Glutamatergic neuron (in vitro differentiated cells): ENCODE results near the gene MTARC2. TPM values are rescaled to one million over a fixed set of nuclear protein-coding genes. Genes with fewer than 3 reads are reported as not detected.
A peak's percentile ranks its signal among the peaks of the same experiment; 100 is the strongest.

Experiments
- DNase-seq: peaks from one replicate; pipeline ENCODE4 v3.0.0; 2022
- H3K27ac Mint-ChIP-seq: one replicate; pipeline ENCODE4 v1.8.0; 2020; ENCODE audit warnings: mild to moderate bottlenecking, mixed read lengths, inconsistent platforms; ENCODE audit not compliant: unreplicated experiment
- H3K27me3 Mint-ChIP-seq: one replicate; pipeline ENCODE4 v1.8.0; 2020; ENCODE audit warnings: mild to moderate bottlenecking, moderate library complexity, mixed read lengths, inconsistent platforms; ENCODE audit not compliant: unreplicated experiment
- H3K36me3 Mint-ChIP-seq: one replicate; pipeline ENCODE4 v1.8.0; 2020; ENCODE audit warnings: mild to moderate bottlenecking, mixed read lengths, inconsistent platforms; ENCODE audit not compliant: unreplicated experiment
- H3K4me1 Mint-ChIP-seq: one replicate; pipeline ENCODE4 v1.8.0; 2020; ENCODE audit warnings: mild to moderate bottlenecking, low read depth, mixed read lengths, inconsistent platforms; ENCODE audit not compliant: unreplicated experiment
- H3K4me3 Mint-ChIP-seq: one replicate; pipeline ENCODE4 v1.8.0; 2020; ENCODE audit warnings: mild to moderate bottlenecking, mixed read lengths, inconsistent platforms; ENCODE audit not compliant: unreplicated experiment
- H3K9me3 Mint-ChIP-seq: one replicate; pipeline ENCODE4 v1.8.0; 2020; ENCODE audit warnings: mild to moderate bottlenecking, moderate library complexity, mixed read lengths, inconsistent platforms; ENCODE audit not compliant: unreplicated experiment
- total RNA-seq: library from RNA; stranded (reverse); fragmentation: NEBNext Ultra II Directional; extraction: Animal tissue kit (Norgen Biotek cat#: 25700); gene quantifications from one replicate; pipeline ENCODE4 v1.2.1, GENCODE V29; 2021; ENCODE audit not compliant: unreplicated experiment
- TF ChIP-seq, protein P1 (sequence below): fragments of 200-600 bp; sonication (generic); IDR thresholded peaks from one replicate; pipeline ENCODE4 v1.5.0; 2021; ENCODE audit not compliant: partially characterized antibody, unreplicated experiment

Gene MTARC2
- total RNA-seq, 1 donor from 2014 or later = 3.0 TPM

DNA sequence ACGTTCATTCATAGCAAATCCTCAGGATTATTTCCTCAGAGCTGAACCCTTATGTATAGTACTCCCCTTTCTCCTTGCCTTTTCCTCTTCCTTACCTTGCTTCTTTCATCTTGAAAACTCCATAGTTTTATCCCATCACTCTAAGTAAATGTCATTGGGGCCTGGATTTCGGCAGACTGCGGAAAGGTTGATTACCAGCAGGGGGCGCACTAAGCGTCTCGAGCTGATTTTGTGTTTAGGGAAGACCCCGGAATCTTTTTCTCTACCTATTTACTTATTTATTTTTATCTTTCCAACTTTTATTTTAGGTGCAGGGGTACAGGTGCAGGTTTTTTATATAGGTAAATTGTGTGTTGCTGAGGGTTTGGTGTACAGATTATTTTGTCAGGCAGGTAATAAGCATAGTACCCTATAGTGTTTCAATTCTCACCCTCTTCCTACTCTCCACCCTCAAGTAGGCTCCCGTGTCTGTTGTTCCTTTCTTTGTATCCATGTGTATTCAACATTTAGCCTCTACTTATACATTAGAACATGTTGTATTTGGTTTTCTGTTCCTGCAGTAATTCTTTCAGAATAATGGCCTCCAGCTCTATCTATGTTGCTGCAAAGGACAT lies 27.2 kb downstream of the MTARC2 start:
- Mint-ChIP-seq H3K27me3 (peaks cover 3% of the 10 kb centered on the region), H3K4me1 (peaks cover 2% of the 10 kb centered on the region), H3K27ac (no peak overlapping the region), H3K4me3 (no peak overlapping the region), H3K9me3 (peaks cover under 1% of the 10 kb centered on the region), H3K36me3 (no peaks in the 10 kb centered on the region)
- DNase-seq = peak; percentile 74
- TF ChIP-seq, protein P1, sequence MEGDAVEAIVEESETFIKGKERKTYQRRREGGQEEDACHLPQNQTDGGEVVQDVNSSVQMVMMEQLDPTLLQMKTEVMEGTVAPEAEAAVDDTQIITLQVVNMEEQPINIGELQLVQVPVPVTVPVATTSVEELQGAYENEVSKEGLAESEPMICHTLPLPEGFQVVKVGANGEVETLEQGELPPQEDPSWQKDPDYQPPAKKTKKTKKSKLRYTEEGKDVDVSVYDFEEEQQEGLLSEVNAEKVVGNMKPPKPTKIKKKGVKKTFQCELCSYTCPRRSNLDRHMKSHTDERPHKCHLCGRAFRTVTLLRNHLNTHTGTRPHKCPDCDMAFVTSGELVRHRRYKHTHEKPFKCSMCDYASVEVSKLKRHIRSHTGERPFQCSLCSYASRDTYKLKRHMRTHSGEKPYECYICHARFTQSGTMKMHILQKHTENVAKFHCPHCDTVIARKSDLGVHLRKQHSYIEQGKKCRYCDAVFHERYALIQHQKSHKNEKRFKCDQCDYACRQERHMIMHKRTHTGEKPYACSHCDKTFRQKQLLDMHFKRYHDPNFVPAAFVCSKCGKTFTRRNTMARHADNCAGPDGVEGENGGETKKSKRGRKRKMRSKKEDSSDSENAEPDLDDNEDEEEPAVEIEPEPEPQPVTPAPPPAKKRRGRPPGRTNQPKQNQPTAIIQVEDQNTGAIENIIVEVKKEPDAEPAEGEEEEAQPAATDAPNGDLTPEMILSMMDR = peak; percentile 94

DNA sequence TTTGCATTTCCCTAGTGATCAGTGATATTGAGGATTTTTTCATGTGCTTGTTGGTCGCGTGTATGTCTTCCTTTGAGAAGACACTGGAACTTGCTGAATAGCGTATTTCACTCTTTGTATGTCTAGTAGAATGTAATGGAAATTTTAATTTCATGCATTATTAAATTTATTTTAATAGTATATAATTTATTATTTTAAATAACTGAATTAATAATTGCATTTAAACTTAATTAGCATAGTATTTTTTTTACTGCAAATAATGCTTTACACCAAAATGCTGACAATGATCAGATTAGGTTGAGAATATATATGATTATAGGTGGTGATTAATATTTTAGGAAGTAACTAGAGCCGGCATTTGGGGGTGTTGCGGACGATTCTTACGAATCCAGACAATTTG lies 28.1 kb downstream of the MTARC2 start:
- peaks cover 2% of the 10 kb centered on the region for H3K4me1 Mint-ChIP-seq
- no peak overlapping the region for H3K4me3 Mint-ChIP-seq
- H3K27me3 Mint-ChIP-seq = peaks cover 3% of the 10 kb centered on the region
- TF ChIP-seq, protein P1 = no peak
- H3K36me3 Mint-ChIP-seq = no peaks in the 10 kb centered on the region
- H3K27ac Mint-ChIP-seq = no peak overlapping the region
- no peak for DNase-seq
- H3K9me3 Mint-ChIP-seq = no peaks in the 10 kb centered on the region

DNA sequence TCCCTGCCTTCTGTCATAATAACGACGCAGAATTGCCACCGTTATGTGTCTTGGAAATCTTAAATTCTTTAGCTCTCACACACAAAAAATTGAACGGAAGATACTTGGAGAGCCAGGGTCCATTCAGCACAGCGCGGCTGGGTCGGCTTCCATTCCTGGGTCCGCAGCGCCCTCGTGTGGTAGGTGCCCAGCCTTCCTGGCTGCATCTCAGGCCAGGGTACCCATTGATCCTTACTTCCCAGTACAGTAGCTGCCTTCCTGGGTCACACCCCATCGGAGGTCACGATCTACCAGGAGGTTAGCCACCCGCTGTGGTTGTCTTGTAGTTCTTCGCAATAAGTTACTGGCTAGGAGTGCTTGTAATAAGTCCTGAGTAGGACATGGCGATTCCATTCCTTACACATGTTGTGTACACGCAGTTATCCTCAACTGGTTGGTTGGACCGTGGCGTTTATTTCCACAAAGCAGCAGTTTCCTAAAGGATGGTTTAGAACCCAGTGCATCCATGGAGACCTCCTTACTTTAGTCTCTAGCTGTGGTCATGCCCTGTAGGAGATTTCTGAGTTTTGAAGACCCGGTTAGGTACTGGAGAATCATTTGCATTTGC lies 28.7 kb downstream of the MTARC2 start:
- Mint-ChIP-seq H3K27me3 (peaks cover 3% of the 10 kb centered on the region), H3K9me3 (no peaks in the 10 kb centered on the region), H3K36me3 (no peaks in the 10 kb centered on the region), H3K4me3 (no peak overlapping the region), H3K4me1 (peaks cover 2% of the 10 kb centered on the region), H3K27ac (no peak overlapping the region)
- peak; percentile 95 for DNase-seq
- TF ChIP-seq, protein P1 = peak; percentile 87

DNA sequence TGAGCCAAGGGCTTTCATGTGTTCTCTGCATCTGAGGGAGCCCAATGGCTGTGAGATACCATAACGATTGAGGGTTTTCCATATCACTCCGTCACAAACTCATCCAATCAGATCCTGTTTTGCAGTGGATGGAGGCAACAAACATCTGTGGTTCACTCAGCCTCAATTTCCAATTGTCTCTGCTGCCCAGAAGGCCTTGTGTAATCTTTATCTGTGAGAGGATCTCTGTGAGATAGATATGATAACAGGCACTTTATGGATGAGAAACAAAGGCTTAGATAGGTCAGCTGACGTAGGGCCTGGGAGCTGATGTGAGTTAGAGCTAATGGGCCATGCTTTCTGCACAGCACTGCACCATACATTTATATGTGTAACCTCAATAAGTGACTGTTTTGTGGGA lies 35.3 kb downstream of the MTARC2 start:
- DNase-seq = no peak
- TF ChIP-seq, protein P1 = no peak
- Mint-ChIP-seq H3K36me3 (no peaks in the 10 kb centered on the region), H3K4me1 (peaks cover 13% of the 10 kb centered on the region), H3K4me3 (no peak overlapping the region), H3K9me3 (peaks cover 5% of the 10 kb centered on the region), H3K27ac (no peak overlapping the region), H3K27me3 (peaks cover 3% of the 10 kb centered on the region)

DNA sequence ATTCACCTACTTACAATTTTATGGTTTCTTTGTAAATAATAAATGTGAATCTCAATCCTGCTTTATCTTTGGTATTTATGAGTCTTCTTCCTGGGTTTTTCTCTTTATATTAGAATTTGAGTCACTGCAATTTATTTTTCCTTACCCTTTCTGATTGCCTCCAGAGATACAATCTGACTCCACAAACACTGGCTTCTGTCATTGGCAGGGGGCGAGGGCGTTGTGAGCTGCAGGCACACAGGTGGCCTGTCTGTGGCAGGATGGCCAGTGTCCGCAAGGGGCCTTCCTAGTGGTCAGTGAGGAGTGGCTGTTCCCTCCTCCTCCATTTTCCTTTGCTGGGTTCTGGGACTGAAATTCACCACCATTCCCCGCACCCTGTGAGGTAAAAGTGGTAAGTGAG lies 36.6 kb downstream of the MTARC2 start:
- Mint-ChIP-seq H3K4me1 (peaks cover 13% of the 10 kb centered on the region), H3K27ac (no peak overlapping the region), H3K9me3 (peaks cover 5% of the 10 kb centered on the region), H3K4me3 (peak overlapping the region; percentile 58), H3K27me3 (peaks cover 1% of the 10 kb centered on the region), H3K36me3 (no peaks in the 10 kb centered on the region)
- TF ChIP-seq, protein P1 = no peak
- no peak for DNase-seq
